ENCODE results near the gene HACL1. TPM values are rescaled to one million over a fixed set of nuclear protein-coding genes. Genes with fewer than 3 reads are reported as not detected.
"Not testable (repeated sequence)": the region's sequence is repeated elsewhere in the genome, so short reads cannot be mapped to it uniquely, and the experiment has no call there.

The HACL1 gene
- polyA plus RNA-seq, 1 donor = 8.2 TPM

GRCh38 chr3:15578289-15578867, 23.0 kb downstream of the HACL1 start:
- DNase-seq = peak; percentile 12

DNA sequence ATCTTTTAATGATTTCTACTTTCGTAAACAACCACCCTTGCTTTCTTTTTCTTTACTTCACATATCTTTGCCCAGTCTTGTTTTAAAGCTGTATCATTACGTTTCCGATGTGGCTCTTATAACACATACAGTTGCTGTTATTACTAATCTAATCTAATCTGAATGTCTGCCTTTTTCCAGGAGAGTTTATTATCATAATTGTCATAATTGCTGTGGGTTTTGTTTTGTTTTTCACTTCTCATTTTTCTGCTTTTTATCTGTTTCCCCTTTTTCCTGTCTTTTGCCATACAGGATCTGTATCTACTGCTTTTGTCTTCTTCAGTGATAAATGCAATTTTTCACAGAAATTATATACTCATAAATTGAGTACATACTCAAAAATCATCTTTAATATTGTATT, 24.9 kb downstream of the HACL1 start:
- no peak for DNase-seq

- DNase-seq = no peak
Observed at GRCh38 chr3:15575446-15575845, 25.9 kb downstream of the HACL1 start.

- no peak for DNase-seq
Observed at GRCh38 chr3:15572138-15572537, 29.2 kb downstream of the HACL1 start.

DNA sequence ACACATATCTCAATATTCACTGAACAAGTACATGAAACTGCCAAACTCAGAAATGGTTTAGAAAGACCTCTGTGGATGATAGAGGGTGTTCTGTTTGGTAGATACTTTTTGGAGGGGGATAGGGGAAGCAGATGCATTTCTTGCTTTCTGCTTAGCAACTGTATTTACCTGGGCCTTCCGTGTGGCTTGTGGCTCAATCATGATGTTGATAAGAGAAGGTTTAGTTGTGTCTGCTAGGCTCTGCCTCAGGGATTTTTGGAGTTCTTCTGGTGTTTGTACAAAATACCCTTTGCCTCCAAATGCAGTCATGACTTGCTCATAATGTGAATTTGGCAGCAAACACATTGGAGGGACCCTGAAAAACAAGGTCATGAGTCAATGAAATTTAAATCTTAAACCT, 38.2 kb downstream of the HACL1 start:
- DNase-seq = no peak

GRCh38 chr3:15562560-15562959, 38.8 kb downstream of the HACL1 start:
- no peak for DNase-seq

GRCh38 chr3:15558581-15558980, 42.8 kb downstream of the HACL1 start:
- DNase-seq = no peak

- DNase-seq = peak; percentile 48
Observed at GRCh38 chr3:15557511-15557946, 43.8 kb downstream of the HACL1 start.

- DNase-seq = no peak
Observed at GRCh38 chr3:15556512-15556911, 44.9 kb downstream of the HACL1 start.

DNA sequence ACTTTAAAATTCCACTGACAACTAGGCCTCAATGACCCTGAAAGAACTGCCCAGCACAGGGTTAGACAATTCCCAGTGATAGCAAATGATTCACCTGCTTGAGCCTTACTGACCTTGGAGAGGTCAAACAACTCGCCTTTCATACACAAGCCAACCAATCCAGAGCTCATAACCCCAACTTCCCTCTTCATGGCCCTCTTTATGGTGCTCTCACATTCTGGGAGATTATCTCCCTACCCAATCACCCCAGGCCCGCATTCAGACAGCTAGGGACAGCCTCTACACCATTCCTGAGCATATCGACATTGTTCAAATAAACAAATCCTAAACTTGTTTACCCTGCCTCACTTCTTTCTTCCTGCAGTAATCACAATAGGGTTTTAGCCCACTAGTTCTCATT, 47.6 kb downstream of the HACL1 start:
- DNase-seq = no peak

- DNase-seq = no peak
Observed at GRCh38 chr3:15551902-15552301, 49.5 kb downstream of the HACL1 start.

GRCh38 chr3:15549846-15550245, 51.5 kb downstream of the HACL1 start:
- DNase-seq = no peak

DNA sequence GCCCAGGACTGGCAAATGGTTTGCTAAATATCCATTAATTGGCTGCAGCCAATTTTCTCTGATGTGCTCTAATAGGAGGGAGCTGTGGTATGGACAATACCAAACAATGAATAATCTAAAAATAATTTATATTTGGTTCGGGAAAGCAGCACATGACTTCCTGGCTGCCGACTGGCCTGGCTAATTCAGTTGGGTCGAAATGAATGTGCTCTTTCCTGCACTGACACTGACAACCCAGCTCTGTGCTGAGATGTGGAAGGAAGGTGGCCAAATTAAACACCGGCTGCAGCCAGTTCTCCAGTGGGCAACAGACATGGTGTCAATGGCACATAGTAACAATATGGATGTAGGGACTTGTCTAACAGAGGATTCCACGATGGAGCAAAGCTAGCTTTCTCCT, 58.8 kb downstream of the HACL1 start:
- no peak for DNase-seq

DNA sequence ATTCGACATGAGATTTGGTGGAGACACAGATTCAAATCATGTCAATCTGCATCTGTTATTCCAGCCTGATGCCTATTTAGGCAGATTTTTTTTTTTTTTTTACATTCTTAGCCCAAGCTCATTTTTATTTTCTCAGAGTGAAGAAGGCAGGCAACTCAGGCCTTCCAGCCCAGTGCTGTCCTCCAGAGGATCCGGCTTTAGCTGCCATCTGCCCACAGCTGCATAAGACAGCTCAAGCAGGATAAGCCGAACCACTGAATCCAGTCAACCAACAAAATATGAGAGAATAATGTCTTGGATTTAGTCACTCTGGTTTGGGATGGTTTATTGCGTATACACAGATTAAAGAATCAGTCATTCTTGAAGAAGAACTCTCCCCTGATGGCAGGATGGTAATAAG, 60.0 kb downstream of the HACL1 start:
- no peak for DNase-seq

- no peak for DNase-seq
Observed at GRCh38 chr3:15539066-15539465, 62.3 kb downstream of the HACL1 start.

DNA sequence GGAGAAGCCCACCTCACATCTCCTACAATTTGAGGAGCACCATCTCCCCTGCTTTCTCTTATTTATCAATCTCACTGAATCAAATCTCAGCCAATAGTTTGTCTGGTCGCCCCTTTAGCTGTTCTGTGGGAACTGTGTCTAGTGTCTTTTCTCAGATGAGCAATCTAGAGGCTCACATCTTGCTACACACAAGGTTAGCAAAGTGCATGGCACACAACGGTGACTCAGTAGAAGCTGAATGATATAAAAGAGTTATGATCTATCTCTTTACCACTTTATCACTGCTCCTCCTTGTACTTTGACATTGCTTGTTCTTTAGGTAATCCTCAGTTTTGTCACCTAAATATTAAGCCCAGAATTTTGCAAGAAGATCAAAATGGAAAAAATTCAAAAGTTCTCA, 63.0 kb downstream of the HACL1 start:
- DNase-seq = no peak

DNA sequence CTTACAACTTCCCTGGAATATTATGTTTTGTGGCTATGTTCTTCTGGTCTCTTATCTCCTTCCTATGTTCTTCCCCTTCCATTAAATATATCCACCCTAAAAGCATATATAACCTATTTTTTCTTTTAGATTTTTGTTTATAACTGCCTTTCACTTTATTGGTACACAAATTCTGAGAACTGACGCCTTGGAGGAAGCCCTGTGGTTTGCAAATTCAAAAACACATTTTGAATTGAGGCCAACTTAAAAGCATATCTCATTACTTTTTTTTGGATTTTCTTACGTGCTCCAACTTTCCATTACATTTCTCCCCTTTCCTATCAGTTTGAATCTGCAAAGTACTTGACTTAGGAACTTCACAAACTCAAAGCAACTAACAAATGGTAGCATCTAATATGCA, 64.5 kb downstream of the HACL1 start:
- no peak for DNase-seq

- DNase-seq = no peak
Observed at GRCh38 chr3:15535732-15536131, 65.6 kb downstream of the HACL1 start.

- not testable (repeated sequence) for DNase-seq
Observed at GRCh38 chr3:15532614-15533013, 68.8 kb downstream of the HACL1 start.

DNA sequence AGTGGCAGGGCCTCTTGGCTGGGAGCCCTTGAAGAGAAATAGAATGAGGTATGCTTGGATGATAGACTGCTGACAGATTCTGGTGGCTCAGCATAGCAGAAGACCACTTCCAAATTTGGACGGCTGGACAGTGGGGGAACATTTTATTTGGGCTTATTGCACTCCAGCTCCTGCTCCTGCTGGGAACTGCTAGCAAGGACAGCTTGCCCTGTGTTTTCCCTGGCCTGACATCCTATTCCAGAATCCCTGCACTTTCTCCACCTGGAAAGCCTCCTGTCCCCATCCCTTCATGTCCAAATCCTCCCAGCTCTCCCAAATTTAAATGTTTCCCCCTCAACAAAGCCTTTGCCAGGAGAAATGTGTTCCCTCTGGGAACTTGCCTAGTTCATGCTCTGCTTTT, 70.0 kb downstream of the HACL1 start:
- DNase-seq = no peak

DNA sequence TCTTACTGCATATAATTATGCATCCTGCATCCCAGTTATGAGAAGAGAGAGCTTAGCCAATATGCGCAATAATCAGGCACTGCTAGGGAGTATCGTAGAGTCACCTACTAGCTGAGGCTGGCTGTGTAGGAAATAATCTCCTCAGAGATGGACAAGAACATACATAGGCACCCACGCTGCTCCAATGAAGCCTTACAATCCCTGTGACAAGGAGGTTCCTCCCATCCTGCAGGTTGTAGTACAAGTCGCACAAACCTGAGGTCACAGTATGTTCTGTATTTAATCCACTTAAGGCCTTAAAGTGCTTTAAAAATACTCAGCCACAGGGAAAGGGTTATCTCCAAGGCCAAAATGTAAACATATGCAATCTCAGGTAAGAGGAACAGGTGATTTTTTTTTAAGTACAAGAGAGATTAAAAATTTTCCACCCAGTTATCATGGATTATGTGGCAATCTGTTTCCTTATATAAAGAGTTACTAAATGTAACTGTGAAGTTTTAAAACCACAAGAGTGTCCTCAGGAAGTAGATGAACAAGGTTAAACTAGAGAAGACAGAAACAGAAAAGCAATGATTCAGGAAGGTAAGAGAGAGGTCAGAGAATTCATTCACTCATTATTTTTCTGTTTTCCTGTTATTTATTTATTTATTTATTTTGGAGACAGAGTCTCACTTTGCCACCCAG, 72.4 kb downstream of the HACL1 start:
- no peak for DNase-seq

GRCh38 chr3:15527031-15527459, 74.3 kb downstream of the HACL1 start:
- DNase-seq = peak; percentile 15

- no peak for DNase-seq
Observed at GRCh38 chr3:15525790-15526189, 75.6 kb downstream of the HACL1 start.

DNA sequence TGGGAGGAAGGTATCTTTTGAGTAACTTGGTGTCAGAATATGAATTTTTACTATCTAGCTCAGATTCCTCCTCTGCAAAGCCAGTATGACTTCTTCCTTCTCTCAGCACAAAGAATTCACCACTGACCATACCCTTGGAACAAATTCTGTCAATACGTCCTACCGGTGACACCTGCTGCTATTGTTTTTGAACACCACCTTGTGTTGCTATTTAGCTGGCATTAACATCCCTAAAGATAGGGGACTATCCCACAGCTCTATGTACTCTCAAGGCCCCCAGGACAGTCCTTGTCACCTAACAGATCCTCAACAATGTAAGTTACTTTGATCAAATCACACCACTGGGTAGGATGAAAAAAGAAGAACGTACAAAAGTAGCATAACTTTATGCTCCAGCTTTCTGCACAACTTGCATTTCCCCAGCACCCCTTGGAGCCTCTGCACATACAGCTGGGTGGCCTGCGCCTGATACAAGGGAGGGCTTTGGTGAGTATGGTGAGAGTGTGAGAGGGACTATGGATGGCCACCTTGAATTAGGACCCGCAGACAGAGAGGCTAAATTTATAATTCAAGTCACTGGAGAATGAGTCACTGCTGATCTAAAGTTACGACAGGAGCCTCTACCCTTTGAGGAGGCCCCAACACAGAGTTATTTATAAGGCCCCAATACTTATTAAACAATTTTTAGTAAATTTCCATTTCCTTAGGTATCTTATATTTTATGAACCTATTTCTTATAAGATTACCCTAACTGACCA, 77.5 kb downstream of the HACL1 start:
- no peak for DNase-seq

All from hindlimb muscle (tissue), 1 donor.